HCT116 (cell line): ENCODE results near the gene RBFOX2. TPM values are rescaled to one million over a fixed set of nuclear protein-coding genes. Genes with fewer than 3 reads are reported as not detected.

ENCODE experiments used
- ATAC-seq: fragments of 200-7000 bp; cut with Tn5 transposase; 2 replicates; pipeline ENCODE4 v1.9.1; 2020; ENCODE audit warnings: mild to moderate bottlenecking, moderate library complexity
- BruUV-seq: library from RNA; stranded (reverse); fragments of 400-500 nt; replicated peaks from 2 replicates; lab custom pipeline; 2021; lab: Mats Ljungman, UMichigan
- CTCF ChIA-PET: fragments of 300-600 bp; sonication (Branson Sonifier 250); formaldehyde crosslinking; loops from one replicate; lab custom pipeline; 2021; ENCODE audit warnings: antibody characterized with exemption; lab: Charles Lee
- POLR2A ChIA-PET: fragments of 300-600, 350-600 bp; sonication (Branson Sonifier 250); formaldehyde crosslinking; loops from one replicate; lab custom pipeline; 2021; ENCODE audit warnings: antibody characterized with exemption; lab: Charles Lee
- RAD21 ChIA-PET, 2 experiments: fragments of 300-600 bp; sonication (Branson Sonifier 250); formaldehyde crosslinking; loops; one replicate each; lab custom pipeline; 2023; ENCODE audit warnings: low total read pairs in 2 of 2; ENCODE audit not compliant: uncharacterized antibody in 2 of 2, unreplicated experiment in 2 of 2, low non-redundant PET in 1 of 2; lab: Charles Lee
- DNase-seq: peaks from one replicate; pipeline ENCODE4 v3.0.0-alpha.2; 2010; ENCODE audit warnings: low read depth, low spot score
- H2AFZ ChIP-seq: fragments of 200-600 bp; shearing (Covaris generic), sonication (generic); 2 replicates; pipeline ENCODE4 v1.6.1; 2017; ENCODE audit warnings: low read depth, mixed run types, mixed read lengths, antibody characterized with exemption, low read length; ENCODE audit not compliant: poor library complexity, severe bottlenecking
- H3K27ac ChIP-seq: 2 replicates; pipeline ENCODE4 v1.5.1; 2012; ENCODE audit warnings: low read depth, low read length
- H3K27me3 ChIP-seq: fragments of 200-600 bp; sonication (generic); 2 replicates; pipeline ENCODE4 v1.6.1; 2016; ENCODE audit warnings: mixed run types, low read length, mixed read lengths; ENCODE audit not compliant: insufficient read depth
- H3K36me3 ChIP-seq, 2 experiments: fragments of 200-500 bp in 1 of 2; fragments of 200-600 bp in 1 of 2; sonication (Bioruptor generic) in 1 of 2; sonication (generic) in 1 of 2; 2 replicates each; pipeline versions ENCODE4 v1.5.1 to v1.6.1; 2014 to 2016; ENCODE audit warnings: low read length in 2 of 2, inconsistent platforms in 1 of 2, mixed read lengths in 1 of 2, mixed run types in 1 of 2; ENCODE audit not compliant: insufficient read depth in 2 of 2, control insufficient read depth in 1 of 2
- H3K4me1 ChIP-seq, 2 experiments: fragments of 200-600 bp in 1 of 2; sonication (generic) in 1 of 2; 2 replicates each; pipeline versions ENCODE4 v1.5.1 to v1.6.1; 2012 to 2017; ENCODE audit warnings: low read length in 2 of 2, inconsistent platforms in 1 of 2, mild to moderate bottlenecking in 1 of 2, mixed read lengths in 1 of 2, mixed run types in 1 of 2, moderate library complexity in 1 of 2; ENCODE audit not compliant: insufficient read depth in 2 of 2, control insufficient read depth in 1 of 2
- H3K4me2 ChIP-seq: fragments of 200-600 bp; sonication (generic); 2 replicates; pipeline ENCODE4 v1.6.1; 2017; ENCODE audit warnings: mixed run types, low read length, mixed read lengths
- H3K4me3 ChIP-seq, 2 experiments: fragments of 200-600 bp in 1 of 2; sonication (generic) in 1 of 2; replicated peaks in 1 of 2; 2 replicates each; pipeline ENCODE4 v1.5.1; 2011 to 2016; ENCODE audit warnings: low read length in 2 of 2, control low read depth in 1 of 2, low read depth in 1 of 2, mild to moderate bottlenecking in 1 of 2, mixed read lengths in 1 of 2, mixed run types in 1 of 2
- H3K79me2 ChIP-seq: fragments of 200-600 bp; sonication (generic); 2 replicates; pipeline ENCODE4 v1.6.1; 2017; ENCODE audit warnings: mild to moderate bottlenecking, mixed run types, low read length, moderate library complexity, mixed read lengths; ENCODE audit not compliant: insufficient read depth
- H3K9ac ChIP-seq: fragments of 200-600 bp; sonication (generic); 2 replicates; pipeline ENCODE4 v1.6.1; 2016; ENCODE audit warnings: low read length, mixed read lengths
- H3K9me2 ChIP-seq: fragments of 200-600 bp; sonication (generic), shearing (Covaris generic); 2 replicates; pipeline ENCODE4 v1.6.1; 2017; ENCODE audit warnings: mixed run types, mild to moderate bottlenecking, moderate library complexity; ENCODE audit not compliant: insufficient read depth
- H3K9me3 ChIP-seq, 2 experiments: fragments of 200-500 bp in 1 of 2; fragments of 200-600 bp in 1 of 2; sonication (Bioruptor generic) in 1 of 2; sonication (generic) in 1 of 2; 2 replicates each; pipeline ENCODE4 v1.6.1; 2014 to 2017; ENCODE audit warnings: low read length in 2 of 2, mixed read lengths in 2 of 2, inconsistent platforms in 1 of 2, low read depth in 1 of 2, mild to moderate bottlenecking in 1 of 2, mixed run types in 1 of 2, moderate library complexity in 1 of 2; ENCODE audit not compliant: control insufficient read depth in 1 of 2, insufficient read depth in 1 of 2
- H4K20me1 ChIP-seq: fragments of 200-600 bp; sonication (generic), shearing (Covaris generic); 2 replicates; pipeline ENCODE4 v1.6.1; 2017; ENCODE audit warnings: mixed run types, mild to moderate bottlenecking, moderate library complexity; ENCODE audit not compliant: insufficient read depth
- CTCF ChIP-seq, 3 experiments: fragments of 200-600 bp in 1 of 3; sonication (generic) in 1 of 3; IDR thresholded peaks in 2 of 3; conservative IDR thresholded peaks in 1 of 3; 2 replicates each; pipeline ENCODE4 v1.5.1; 2012 to 2017; ENCODE audit warnings: low read depth in 2 of 3, low read length in 2 of 3, antibody characterized with exemption in 1 of 3, borderline replicate concordance in 1 of 3, control low read depth in 1 of 3, mild to moderate bottlenecking in 1 of 3, mixed read lengths in 1 of 3, mixed run types in 1 of 3, moderate library complexity in 1 of 3; ENCODE audit not compliant: insufficient read depth in 1 of 3
- JUND ChIP-seq: IDR thresholded peaks from 2 replicates; pipeline ENCODE4 v1.6.1; 2012
- MAX ChIP-seq: IDR thresholded peaks from 2 replicates; pipeline ENCODE4 v1.6.1; 2012
- POLR2A ChIP-seq: IDR thresholded peaks from 2 replicates; pipeline ENCODE4 v1.7.0; 2011; ENCODE audit warnings: borderline replicate concordance; ENCODE audit not compliant: insufficient read depth, insufficient read length; ENCODE audit errors: extremely low read depth
- POLR2AphosphoS5 ChIP-seq: IDR thresholded peaks from 2 replicates; pipeline ENCODE4 v1.6.1; 2011; ENCODE audit warnings: mild to moderate bottlenecking, low read depth, low read length, moderate library complexity
- REST ChIP-seq: IDR thresholded peaks from 2 replicates; pipeline ENCODE4 v1.6.1; 2012; ENCODE audit warnings: low read depth
- SIN3A ChIP-seq: IDR thresholded peaks from 2 replicates; pipeline ENCODE4 v1.6.1; 2012; ENCODE audit warnings: low read depth
- SP1 ChIP-seq: IDR thresholded peaks from 2 replicates; pipeline ENCODE4 v1.6.1; 2012; ENCODE audit warnings: low read depth
- YY1 ChIP-seq: IDR thresholded peaks from 2 replicates; pipeline ENCODE4 v1.6.1; 2011; ENCODE audit warnings: low read length, low read depth, moderate library complexity, mild to moderate bottlenecking; ENCODE audit not compliant: insufficient replicate concordance; ENCODE audit errors: extremely low read depth
- ZFX ChIP-seq: fragments of 450-650 bp; IDR thresholded peaks from 2 replicates; pipeline ENCODE4 v1.6.1; 2017
- ZNF274 ChIP-seq: fragments of 200-500 bp; sonication (Bioruptor generic); IDR thresholded peaks from 2 replicates; pipeline ENCODE4 v1.6.1; 2014; ENCODE audit warnings: mild to moderate bottlenecking, low read depth, low read length, inconsistent platforms
- intact Hi-C: fragments of 100-400 bp; cut with micrococcal nuclease; formaldehyde crosslinking; loops from 2 replicates; pipeline ENCODE4 v1.10.0; 2022
- total RNA-seq: library from RNA; stranded (reverse); gene quantifications from one replicate; pipeline ENCODE4 v1.2.1, GENCODE V29; 2021; ENCODE audit not compliant: unreplicated experiment

RBFOX2 gene
- total RNA-seq, 1 experiment from 2014 or later = 83.9 TPM

- no peak for TF ChIP-seq POLR2AphosphoS5
- no peak for TF ChIP-seq SIN3A
- TF ChIP-seq POLR2A = no peak
- no peak for TF ChIP-seq MAX
- TF ChIP-seq, all 23 proteins: peak for 0
- BruUV-seq = no TSS peak
- H3K9ac ChIP-seq = no peak overlapping the region
- no peak overlapping the region for H2AFZ ChIP-seq
- no peaks in the 10 kb centered on the region for H4K20me1 ChIP-seq
- no peaks in the 10 kb centered on the region for H3K27me3 ChIP-seq
- no peaks in the 10 kb centered on the region for H3K36me3 ChIP-seq
- DNase-seq = no peak
- H3K4me1 ChIP-seq = peaks cover 0 to 5% of the 10 kb centered on the region in 2 experiments; a peak in 1 of 4 replicates
- no peak for ATAC-seq
- no peaks in the 10 kb centered on the region for H3K9me2 ChIP-seq
- H3K79me2 ChIP-seq = peaks cover 36% of the 10 kb centered on the region
- ChIA-PET CTCF (no interaction called here), RAD21 (no interaction called here), POLR2A (no interaction called here)
- H3K4me2 ChIP-seq = no peak overlapping the region
- intact Hi-C loops = no loop called here
- H3K27ac ChIP-seq = no peak overlapping the region
- H3K4me3 ChIP-seq = no peak overlapping the region
- no peaks in the 10 kb centered on the region for H3K9me3 ChIP-seq
Observed at GRCh38 chr22:35993048-35993714, 35.4 kb downstream of the RBFOX2 start.

DNA sequence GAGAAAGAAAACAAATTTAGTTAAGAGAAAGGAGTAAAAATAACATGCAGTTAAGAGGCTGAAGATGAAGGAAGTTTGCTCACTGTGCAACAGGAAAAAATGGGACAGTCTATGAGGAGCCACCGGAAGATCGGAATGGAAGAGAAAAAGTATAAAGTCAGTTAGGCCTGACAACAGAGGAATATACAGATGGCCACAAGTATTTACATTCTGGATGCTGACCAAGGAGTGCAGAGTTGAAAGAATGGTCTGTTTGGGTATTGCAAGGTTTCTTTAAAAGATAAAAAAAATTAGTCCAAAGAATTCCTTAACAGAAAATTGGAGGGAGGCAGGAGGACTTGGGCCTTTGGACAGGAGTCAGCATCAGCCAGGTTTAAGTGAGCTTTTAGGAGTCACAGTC is 37.5 kb downstream of the RBFOX2 start:
- Histone ChIP-seq H3K9me3 (no peaks in the 10 kb centered on the region), H3K4me1 (peaks cover 0 to 4% of the 10 kb centered on the region in 2 experiments; a peak in 1 of 4 replicates), H3K79me2 (peaks cover 44% of the 10 kb centered on the region), H3K4me3 (no peak overlapping the region), H3K9ac (no peak overlapping the region), H3K27ac (no peak overlapping the region), H3K9me2 (no peaks in the 10 kb centered on the region), H2AFZ (no peak overlapping the region), H3K4me2 (no peak overlapping the region)
- no peak for ATAC-seq
- DNase-seq = no peak
- CTCF ChIA-PET = no interaction called here
- POLR2A ChIA-PET = no interaction called here
- RAD21 ChIA-PET = no interaction called here
- no peak for TF ChIP-seq SP1
- no peak for TF ChIP-seq YY1
- TF ChIP-seq CTCF (IDR thresholded peaks at IDR 0.05 in 2 of 3, conservative IDR thresholded peaks at IDR 0.05 in 1 of 3; ENCODE audit: borderline replicate concordance in 1 of 3, insufficient read depth in 1 of 3, low read depth in 2 of 3, low read length in 2 of 3) = no peak
- no peak for TF ChIP-seq JUND
- no peak for TF ChIP-seq MAX
- no peak for TF ChIP-seq ZFX
- no peak for TF ChIP-seq ZNF274
- TF ChIP-seq POLR2A = no peak
- TF ChIP-seq POLR2AphosphoS5 = no peak
- no peak for TF ChIP-seq REST
- TF ChIP-seq, all 23 proteins: peak for 0
- H3K27me3 ChIP-seq = no peaks in the 10 kb centered on the region
- intact Hi-C loops = no loop called here
- H4K20me1 ChIP-seq = no peaks in the 10 kb centered on the region; the same call in 1 of the 2 replicates
- no TSS peak for BruUV-seq
- no peaks in the 10 kb centered on the region for H3K36me3 ChIP-seq
